Left kidney (tissue), 2 donors: ENCODE data around the gene ZNF691. TPM values are rescaled to one million over a fixed set of nuclear protein-coding genes. Genes with fewer than 3 reads are reported as not detected.

Experiments
- DNase-seq: peaks from one replicate; pipeline ENCODE4 v3.0.0-alpha.2; 2013
- polyA plus RNA-seq: library from polyadenylated mRNA; unstranded; fragments of 120-200 nt; gene quantifications from one replicate; pipeline ENCODE4 v1.2.1, GENCODE V29; 2013; ENCODE audit not compliant: insufficient read length

ZNF691 gene
- polyA plus RNA-seq, 1 donor: 21.2 TPM

GRCh38 chr1:42831273-42831672 lies 15.1 kb upstream of the ZNF691 start:
- no peak for DNase-seq

- DNase-seq: no peak
Measured at GRCh38 chr1:42832641-42833240, 13.7 kb upstream of the ZNF691 start.

GRCh38 chr1:42833981-42834380 lies 12.4 kb upstream of the ZNF691 start:
- no peak for DNase-seq

GRCh38 chr1:42834803-42835202 lies 11.6 kb upstream of the ZNF691 start:
- no peak for DNase-seq

GRCh38 chr1:42835422-42835821 lies 11.0 kb upstream of the ZNF691 start:
- no peak for DNase-seq

GRCh38 chr1:42837709-42838108 lies 8.7 kb upstream of the ZNF691 start:
- no peak for DNase-seq

- no peak for DNase-seq
Measured at GRCh38 chr1:42838482-42839190, 7.8 kb upstream of the ZNF691 start.

GRCh38 chr1:42841010-42841409 lies 5.4 kb upstream of the ZNF691 start:
- DNase-seq: no peak

GRCh38 chr1:42841440-42842147 lies 4.8 kb upstream of the ZNF691 start:
- DNase-seq: no peak

GRCh38 chr1:42844592-42845140 lies 1.7 kb upstream of the ZNF691 start:
- DNase-seq: no peak

- DNase-seq: no peak
Measured at GRCh38 chr1:42845193-42845592, 1.2 kb upstream of the ZNF691 start.

- no peak for DNase-seq
Measured at GRCh38 chr1:42845866-42846256, 552 bp upstream of the ZNF691 start.

- no peak for DNase-seq
Measured at GRCh38 chr1:42847111-42847595, 740 bp downstream of the ZNF691 start.

- no peak for DNase-seq
Measured at GRCh38 chr1:42847721-42848460, 1.5 kb downstream of the ZNF691 start.

GRCh38 chr1:42848823-42849537 lies 2.6 kb downstream of the ZNF691 start:
- no peak for DNase-seq

- DNase-seq: no peak
Measured at GRCh38 chr1:42849944-42850343, 3.5 kb downstream of the ZNF691 start.

- DNase-seq: no peak
Measured at GRCh38 chr1:42851420-42851819, 5.0 kb downstream of the ZNF691 start.

- DNase-seq: no peak
Measured at GRCh38 chr1:42851960-42852607, 5.7 kb downstream of the ZNF691 start.

GRCh38 chr1:42852608-42852980 lies 6.2 kb downstream of the ZNF691 start:
- DNase-seq: no peak

- DNase-seq: no peak
Measured at GRCh38 chr1:42853116-42853884, 6.9 kb downstream of the ZNF691 start.
